Stimulated activated naive CD8-positive, alpha-beta T cell treated with anti-CD3 and anti-CD28 coated beads, Interleukin-15, Interleukin-2, amounts not matched to agents 100 ng/mL and 50 ng/mL, for 24 hours (primary cell): ENCODE data around the gene SNRNP200.
A peak's percentile ranks its signal among the peaks of the same experiment; 100 is the strongest.
"Not testable (repeated sequence)": the region's sequence is repeated elsewhere in the genome, so short reads cannot be mapped to it uniquely, and the experiment has no call there.

Experiments
- H3K27ac Mint-ChIP-seq: one replicate; pipeline ENCODE4 v1.8.0; 2021; ENCODE audit warnings: mild to moderate bottlenecking, mixed read lengths
- H3K27me3 Mint-ChIP-seq: one replicate; pipeline ENCODE4 v1.8.0; 2021; ENCODE audit warnings: mixed read lengths
- H3K36me3 Mint-ChIP-seq: one replicate; pipeline ENCODE4 v1.8.0; 2021; ENCODE audit warnings: low read depth, mixed read lengths
- H3K4me1 Mint-ChIP-seq: one replicate; pipeline ENCODE4 v1.8.0; 2021; ENCODE audit warnings: low read depth, mixed read lengths
- H3K4me3 Mint-ChIP-seq: one replicate; pipeline ENCODE4 v1.8.0; 2021; ENCODE audit warnings: mild to moderate bottlenecking, mixed read lengths
- H3K9me3 Mint-ChIP-seq: one replicate; pipeline ENCODE4 v1.8.0; 2021; ENCODE audit warnings: mixed read lengths

Gene SNRNP200

GRCh38 chr2:96271995-96272394, 33.4 kb downstream of the SNRNP200 start:
- no peaks in the 10 kb centered on the region for H3K27me3 Mint-ChIP-seq
- H3K9me3 Mint-ChIP-seq = no peaks in the 10 kb centered on the region
- H3K4me1 Mint-ChIP-seq = peaks cover 26% of the 10 kb centered on the region
- H3K4me3 Mint-ChIP-seq = no peak overlapping the region
- H3K27ac Mint-ChIP-seq = peak overlapping the region; percentile 49
- H3K36me3 Mint-ChIP-seq = peaks cover 84% of the 10 kb centered on the region

- Mint-ChIP-seq H3K4me3 (peak overlapping the region; percentile 99), H3K27ac (peak overlapping the region; percentile 98), H3K4me1 (peaks cover 43% of the 10 kb centered on the region), H3K36me3 (peaks cover 62% of the 10 kb centered on the region), H3K9me3 (no peaks in the 10 kb centered on the region), H3K27me3 (no peaks in the 10 kb centered on the region)
Measured at GRCh38 chr2:96267159-96267971, 38.0 kb downstream of the SNRNP200 start.

- H3K4me3 Mint-ChIP-seq = peak within 1 kb of the TSS; percentile 99
- peaks cover 53% of the 10 kb centered on the region for H3K4me1 Mint-ChIP-seq
- H3K36me3 Mint-ChIP-seq = peaks cover 49% of the 10 kb centered on the region
- no peaks in the 10 kb centered on the region for H3K9me3 Mint-ChIP-seq
- no peaks in the 10 kb centered on the region for H3K27me3 Mint-ChIP-seq
- peak within 1 kb of the TSS; percentile 98 for H3K27ac Mint-ChIP-seq
Measured at GRCh38 chr2:96265840-96266679, 39.3 kb downstream of the SNRNP200 start, which contains the start of the genes CIAO1 and TMEM127. Gene CIAO1 (plus strand): TSS chr2:96266225. CDS start chr2:96266351, 126 bp downstream. Gene TMEM127 (minus strand): TSS chr2:96265997. CDS start chr2:96265381, 616 bp downstream.

DNA sequence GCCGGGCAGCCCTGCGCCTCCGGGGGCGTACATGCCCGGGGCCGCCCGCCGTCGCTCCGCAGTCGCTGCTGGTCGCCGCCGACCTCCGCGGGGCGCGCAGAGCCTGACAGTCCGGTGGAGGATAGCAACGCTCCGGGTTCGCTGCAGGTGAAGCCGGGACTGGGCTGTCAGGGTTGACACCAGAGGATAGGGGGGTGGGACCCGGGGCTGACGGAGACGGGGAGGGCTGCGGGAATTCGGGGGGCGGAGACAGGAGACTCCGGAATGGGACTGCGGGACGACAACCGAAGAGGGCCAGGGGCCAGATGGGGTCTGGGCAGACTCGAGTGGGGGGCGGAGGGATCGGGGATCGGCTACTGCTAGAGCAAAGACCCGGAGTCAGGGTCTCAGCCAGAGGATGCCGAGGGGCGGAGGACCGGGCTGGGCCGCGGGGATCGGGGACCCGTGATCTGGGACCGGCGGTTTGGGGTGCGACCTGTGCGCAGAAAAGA, 40.0 kb downstream of the SNRNP200 start:
- Mint-ChIP-seq H3K36me3 (peaks cover 44% of the 10 kb centered on the region), H3K4me1 (peaks cover 60% of the 10 kb centered on the region), H3K4me3 (peak overlapping the region; percentile 99), H3K27me3 (no peaks in the 10 kb centered on the region), H3K27ac (peak overlapping the region; percentile 36), H3K9me3 (no peaks in the 10 kb centered on the region)

DNA sequence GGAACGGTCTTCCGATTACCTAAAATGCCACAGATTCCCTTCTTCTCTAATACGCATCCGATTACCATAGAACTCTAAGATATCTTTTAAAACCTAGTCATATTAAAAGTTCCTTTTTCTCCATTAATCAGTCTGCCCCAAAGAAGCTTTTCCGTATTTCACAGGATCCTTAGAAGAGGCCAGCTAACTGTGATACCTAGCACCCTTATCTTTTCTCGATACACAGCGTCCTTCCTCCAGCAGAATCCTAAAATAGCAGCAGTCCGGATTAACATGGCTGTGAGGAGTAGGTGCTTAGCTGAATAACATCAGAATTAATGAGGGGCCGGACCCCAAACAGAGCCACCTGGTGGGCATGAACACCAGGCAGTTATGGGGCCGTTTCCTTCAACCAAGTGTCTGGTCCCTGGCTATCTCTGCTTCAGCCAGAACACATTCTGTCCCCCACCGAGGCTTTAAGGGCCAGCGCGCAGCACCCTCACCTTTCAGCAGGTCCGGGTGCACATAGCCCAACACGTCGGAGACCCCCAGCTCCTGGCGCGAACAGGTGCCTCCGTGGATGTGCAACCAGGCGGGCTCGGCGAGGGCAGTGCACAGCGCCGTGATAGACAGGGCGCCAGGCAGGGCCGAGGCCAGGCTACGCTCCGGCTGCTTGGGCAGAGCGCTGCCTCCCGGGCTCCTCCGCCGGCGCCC, 40.5 kb downstream of the SNRNP200 start:
- peaks cover 41% of the 10 kb centered on the region for H3K36me3 Mint-ChIP-seq
- H3K27ac Mint-ChIP-seq = peak overlapping the region; percentile 12
- H3K4me1 Mint-ChIP-seq = peaks cover 66% of the 10 kb centered on the region
- H3K4me3 Mint-ChIP-seq = peak overlapping the region; percentile 99
- no peaks in the 10 kb centered on the region for H3K27me3 Mint-ChIP-seq
- no peaks in the 10 kb centered on the region for H3K9me3 Mint-ChIP-seq

DNA sequence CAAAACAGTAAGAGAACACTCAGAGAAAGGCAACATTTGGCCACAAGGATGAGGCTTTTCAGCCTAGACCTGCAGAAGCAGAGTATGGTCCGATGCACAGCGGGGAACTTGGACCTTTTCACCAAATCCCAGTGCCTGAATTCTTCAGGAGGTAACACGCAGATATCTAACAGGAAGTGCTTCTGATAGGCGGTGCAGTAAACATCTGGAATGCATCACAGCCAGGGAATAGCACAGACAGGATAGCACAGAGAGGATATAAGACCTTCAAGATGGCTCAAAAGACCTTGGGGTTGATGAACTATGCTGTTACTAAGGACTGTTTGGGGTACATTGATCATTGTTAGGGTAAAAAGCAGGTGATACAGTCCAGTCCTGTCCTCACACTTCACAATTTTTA, 41.3 kb downstream of the SNRNP200 start:
- H3K27me3 Mint-ChIP-seq = no peaks in the 10 kb centered on the region
- peak overlapping the region; percentile 99 for H3K4me3 Mint-ChIP-seq
- peaks cover 36% of the 10 kb centered on the region for H3K36me3 Mint-ChIP-seq
- no peaks in the 10 kb centered on the region for H3K9me3 Mint-ChIP-seq
- H3K27ac Mint-ChIP-seq = no peak overlapping the region
- peaks cover 71% of the 10 kb centered on the region for H3K4me1 Mint-ChIP-seq

DNA sequence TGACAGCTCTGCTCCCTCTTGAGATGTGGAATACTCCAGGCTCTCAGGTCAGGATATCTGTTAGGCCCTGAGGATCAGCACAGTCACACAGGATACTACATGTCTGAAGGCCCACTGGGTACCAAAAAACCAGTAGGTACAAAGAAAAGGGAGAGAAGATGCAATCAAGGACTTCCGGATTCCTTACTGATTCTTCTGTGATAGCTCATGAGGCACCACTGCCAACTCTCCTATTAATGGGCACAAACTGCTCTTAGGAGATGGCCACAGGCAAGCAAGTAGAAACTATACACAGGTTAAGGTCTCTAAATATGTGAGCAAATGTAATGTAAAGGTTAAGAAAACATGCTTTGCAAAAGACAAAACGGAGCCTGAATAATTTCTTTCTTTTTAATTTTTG, 43.0 kb downstream of the SNRNP200 start:
- H3K4me3 Mint-ChIP-seq = no peak overlapping the region
- H3K9me3 Mint-ChIP-seq = no peaks in the 10 kb centered on the region
- H3K4me1 Mint-ChIP-seq = peaks cover 73% of the 10 kb centered on the region
- no peak overlapping the region for H3K27ac Mint-ChIP-seq
- no peaks in the 10 kb centered on the region for H3K27me3 Mint-ChIP-seq
- peaks cover 27% of the 10 kb centered on the region for H3K36me3 Mint-ChIP-seq

DNA sequence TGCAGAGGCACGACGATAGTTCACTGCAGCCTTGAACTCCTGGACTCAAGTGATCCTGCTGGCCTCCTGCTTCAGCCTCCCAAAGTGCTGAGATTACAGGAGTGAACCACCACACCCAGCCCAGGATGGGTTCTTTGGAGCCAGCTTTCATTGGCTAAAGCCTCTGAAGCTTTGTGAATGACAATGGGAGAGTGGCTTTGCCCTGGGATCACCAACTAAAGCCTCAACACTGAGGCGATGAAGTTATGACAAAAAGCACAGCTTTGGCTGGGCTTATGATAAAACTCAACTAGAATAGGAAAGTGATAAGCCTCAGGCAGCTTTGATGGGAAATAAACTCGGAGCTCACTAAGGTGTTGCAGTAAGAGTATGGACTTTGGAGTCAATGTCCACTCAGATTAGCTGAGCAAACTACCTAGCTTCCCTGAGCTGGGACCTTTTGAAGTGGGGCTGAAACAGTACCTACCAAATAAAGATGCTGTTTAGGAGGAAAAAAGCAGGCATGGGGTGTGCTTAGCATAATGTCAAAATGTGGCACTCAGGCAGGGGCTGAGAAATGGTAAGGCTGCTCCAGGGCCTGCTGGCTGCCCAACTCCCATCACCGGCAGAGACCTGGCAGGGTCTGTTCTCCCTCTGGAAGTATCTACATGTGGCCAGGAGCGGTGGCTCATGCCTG, 43.9 kb downstream of the SNRNP200 start:
- Mint-ChIP-seq H3K4me1 (peaks cover 75% of the 10 kb centered on the region), H3K4me3 (no peak overlapping the region), H3K27ac (no peak overlapping the region), H3K27me3 (no peaks in the 10 kb centered on the region), H3K9me3 (no peaks in the 10 kb centered on the region), H3K36me3 (peaks cover 28% of the 10 kb centered on the region)

DNA sequence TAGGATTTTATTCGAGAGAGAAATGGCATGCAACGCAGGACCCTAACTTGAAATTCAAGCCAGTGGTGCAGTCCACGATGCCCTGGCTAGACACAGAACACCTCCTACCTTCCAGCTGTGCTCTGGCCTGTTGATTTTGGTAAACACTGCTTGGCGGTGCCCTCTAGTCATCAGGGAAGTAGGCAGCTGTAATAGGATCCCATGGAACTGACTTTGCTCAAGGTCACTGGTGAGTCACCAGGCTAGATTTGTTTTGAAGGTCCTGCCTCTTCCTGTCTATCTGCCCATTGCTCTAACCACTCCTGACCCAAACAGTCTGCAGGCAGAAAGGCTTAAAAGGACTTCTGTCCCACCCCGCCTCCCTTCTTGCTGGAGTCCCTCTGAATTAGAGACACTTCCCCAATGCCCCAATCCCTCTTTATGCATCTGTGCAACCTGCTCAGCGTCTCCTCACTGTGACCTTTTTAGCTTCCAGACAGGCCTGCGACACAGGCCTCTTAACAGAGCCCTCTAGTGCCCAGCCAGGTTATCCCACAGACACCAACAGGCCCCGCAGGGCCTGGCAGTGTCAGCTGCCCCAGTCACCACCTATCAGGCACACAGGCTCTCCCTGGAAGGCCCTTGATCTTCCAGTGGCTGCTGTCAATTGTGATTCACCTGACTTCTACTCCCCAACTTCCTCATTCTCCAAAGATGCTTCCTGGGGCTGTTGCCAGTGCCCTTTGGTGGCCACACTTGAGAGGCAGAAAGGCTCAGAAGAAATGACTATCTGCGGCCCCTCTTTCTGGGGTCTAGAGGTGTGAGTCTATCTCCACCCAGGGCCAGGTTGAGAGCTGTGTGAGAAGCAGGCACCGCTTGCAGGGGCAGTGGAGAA, 44.7 kb downstream of the SNRNP200 start:
- peaks cover 28% of the 10 kb centered on the region for H3K36me3 Mint-ChIP-seq
- peak overlapping the region; percentile 23 for H3K27ac Mint-ChIP-seq

GRCh38 chr2:96259497-96259921, 45.8 kb downstream of the SNRNP200 start:
- H3K9me3 Mint-ChIP-seq = no peaks in the 10 kb centered on the region
- no peak overlapping the region for H3K4me3 Mint-ChIP-seq

More for the DNA sequence above, 44.7 kb downstream of the SNRNP200 start:
- H3K9me3 Mint-ChIP-seq = no peaks in the 10 kb centered on the region
- peaks cover 80% of the 10 kb centered on the region for H3K4me1 Mint-ChIP-seq
- H3K27me3 Mint-ChIP-seq = no peaks in the 10 kb centered on the region
- H3K4me3 Mint-ChIP-seq = no peak overlapping the region

GRCh38 chr2:96258166-96259022, 47.0 kb downstream of the SNRNP200 start:
- H3K36me3 Mint-ChIP-seq = peaks cover 33% of the 10 kb centered on the region
- no peak overlapping the region for H3K4me3 Mint-ChIP-seq
- H3K27me3 Mint-ChIP-seq = no peaks in the 10 kb centered on the region
- peak overlapping the region; percentile 45 for H3K27ac Mint-ChIP-seq
- no peaks in the 10 kb centered on the region for H3K9me3 Mint-ChIP-seq
- peaks cover 75% of the 10 kb centered on the region for H3K4me1 Mint-ChIP-seq

More at GRCh38 chr2:96259497-96259921, 45.8 kb downstream of the SNRNP200 start:
- Mint-ChIP-seq H3K27ac (peak overlapping the region; percentile 23), H3K4me1 (peaks cover 86% of the 10 kb centered on the region), H3K27me3 (no peaks in the 10 kb centered on the region), H3K36me3 (peaks cover 31% of the 10 kb centered on the region)

DNA sequence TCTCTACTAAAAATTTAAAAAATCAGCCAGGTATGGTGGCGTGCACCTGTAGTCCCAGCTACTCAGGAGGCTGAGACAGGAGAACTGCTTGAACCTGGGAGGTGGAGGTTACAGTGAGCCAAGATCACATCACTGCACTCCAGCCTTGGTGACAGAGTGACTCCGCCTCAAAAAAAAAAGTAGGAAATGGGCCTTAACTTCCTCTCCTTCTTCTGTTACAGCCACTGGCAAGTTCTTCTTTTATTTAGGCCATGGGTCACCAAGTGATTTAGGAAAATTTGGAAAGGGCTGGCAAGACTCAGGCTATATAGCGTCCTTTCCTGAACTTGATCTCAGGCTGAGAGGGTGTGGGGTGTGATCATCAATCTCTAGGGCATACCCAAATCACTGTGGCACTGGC, 47.6 kb downstream of the SNRNP200 start:
- H3K27me3 Mint-ChIP-seq, H3K9me3 Mint-ChIP-seq, H3K4me3 Mint-ChIP-seq: not testable (repeated sequence)
- peaks cover 72% of the 10 kb centered on the region for H3K4me1 Mint-ChIP-seq
- H3K36me3 Mint-ChIP-seq = peaks cover 34% of the 10 kb centered on the region
- H3K27ac Mint-ChIP-seq = peak overlapping the region; percentile 45
